BLaER1 treated with 17β-estradiol and CSF1 and Interleukin-3, amounts not matched to agents 10 nM and 100 nM (cell line): ENCODE data around the gene SERPINA4.

Experiments
- H3K27ac ChIP-seq, 11 experiments: shearing (Covaris generic); formaldehyde crosslinking; 2 replicates each; pipeline ENCODE4 v1.8.1; 2022
- H3K27me3 ChIP-seq, 11 experiments: shearing (Covaris generic); formaldehyde crosslinking; 2 replicates each; pipeline ENCODE4 v1.8.1; 2022
- H3K36me3 ChIP-seq, 11 experiments: shearing (Covaris generic); formaldehyde crosslinking; 2 replicates each; pipeline ENCODE4 v1.8.1; 2022
- H3K4me1 ChIP-seq, 10 experiments: shearing (Covaris generic); formaldehyde crosslinking; 2 replicates each; pipeline ENCODE4 v1.8.1; 2022
- H3K4me2 ChIP-seq, 11 experiments: shearing (Covaris generic); formaldehyde crosslinking; 2 replicates each; pipeline ENCODE4 v1.8.1; 2022
- H3K4me3 ChIP-seq, 10 experiments: shearing (Covaris generic); formaldehyde crosslinking; 2 replicates each; pipeline ENCODE4 v1.8.1; 2022
- H3K9ac ChIP-seq, 11 experiments: shearing (Covaris generic); formaldehyde crosslinking; 2 replicates each; pipeline ENCODE4 v1.8.1; 2022
- H3K9me3 ChIP-seq, 11 experiments: shearing (Covaris generic); formaldehyde crosslinking; replicated peaks in 1 of 11; 2 replicates each; pipeline ENCODE4 v1.8.1; 2022
- H4K20me1 ChIP-seq, 11 experiments: shearing (Covaris generic); formaldehyde crosslinking; 2 replicates each; pipeline ENCODE4 v1.8.1; 2022
- Cebpa-rat ChIP-seq, 11 experiments: shearing (Covaris generic); IDR thresholded peaks; 2 replicates each; pipeline ENCODE4 v1.8.1; 2022

Gene SERPINA4

GRCh38 chr14:94582199-94582750 lies 21.0 kb downstream of the SERPINA4 start:
- Histone ChIP-seq H3K9me3 (no peaks in the 10 kb centered on the region), H3K4me1 (peaks cover 0 to 9% (median 0%) of the 10 kb centered on the region in 10 experiments; a peak in 5 of 20 replicates), H3K4me3 (no peak overlapping the region), H3K9ac (no peak overlapping the region), H3K27me3 (no peaks in the 10 kb centered on the region), H4K20me1 (no peaks in the 10 kb centered on the region), H3K27ac (no peak overlapping the region), H3K4me2 (no peak overlapping the region), H3K36me3 (no peaks in the 10 kb centered on the region)
- TF ChIP-seq Cebpa-rat (IDR thresholded peaks at IDR 0.05), result no peak

- Histone ChIP-seq H3K9ac (no peak overlapping the region), H3K4me3 (no peak overlapping the region), H4K20me1 (no peaks in the 10 kb centered on the region), H3K27me3 (no peaks in the 10 kb centered on the region), H3K36me3 (no peaks in the 10 kb centered on the region), H3K4me2 (no peak overlapping the region), H3K9me3 (no peaks in the 10 kb centered on the region), H3K4me1 (peaks cover 0 to 9% (median 0%) of the 10 kb centered on the region in 10 experiments; a peak in 5 of 20 replicates), H3K27ac (no peak overlapping the region)
- TF ChIP-seq Cebpa-rat (IDR thresholded peaks at IDR 0.05), result no peak
Observed at GRCh38 chr14:94582851-94583250, 21.6 kb downstream of the SERPINA4 start.

- no peak for TF ChIP-seq Cebpa-rat (IDR thresholded peaks at IDR 0.05)
- H3K36me3 ChIP-seq, result no peaks in the 10 kb centered on the region
- H4K20me1 ChIP-seq, result no peaks in the 10 kb centered on the region
- H3K4me2 ChIP-seq, result no peak overlapping the region
- no peaks in the 10 kb centered on the region for H3K9me3 ChIP-seq
- no peak overlapping the region for H3K9ac ChIP-seq
- peaks cover 0 to 9% (median 0%) of the 10 kb centered on the region in 10 experiments; a peak in 5 of 20 replicates for H3K4me1 ChIP-seq
- H3K27ac ChIP-seq, result no peak overlapping the region
- H3K4me3 ChIP-seq, result no peak overlapping the region
- no peaks in the 10 kb centered on the region for H3K27me3 ChIP-seq
Observed at GRCh38 chr14:94583557-94583956, 22.3 kb downstream of the SERPINA4 start.

- no peak overlapping the region for H3K4me2 ChIP-seq
- TF ChIP-seq Cebpa-rat (IDR thresholded peaks at IDR 0.05), result no peak
- H3K9me3 ChIP-seq, result no peaks in the 10 kb centered on the region
- H3K27ac ChIP-seq, result no peak overlapping the region
- H3K36me3 ChIP-seq, result no peaks in the 10 kb centered on the region
- no peaks in the 10 kb centered on the region for H4K20me1 ChIP-seq
- H3K4me1 ChIP-seq, result peaks cover 0 to 9% (median 0%) of the 10 kb centered on the region in 10 experiments; a peak in 5 of 20 replicates
- no peak overlapping the region for H3K9ac ChIP-seq
- H3K4me3 ChIP-seq, result no peak overlapping the region
- no peaks in the 10 kb centered on the region for H3K27me3 ChIP-seq
Observed at GRCh38 chr14:94584591-94585280, 23.5 kb downstream of the SERPINA4 start.

- H3K9me3 ChIP-seq, result no peaks in the 10 kb centered on the region
- no peak overlapping the region for H3K4me3 ChIP-seq
- no peaks in the 10 kb centered on the region for H3K36me3 ChIP-seq
- H3K9ac ChIP-seq, result no peak overlapping the region
- no peaks in the 10 kb centered on the region for H3K4me1 ChIP-seq
- H4K20me1 ChIP-seq, result no peaks in the 10 kb centered on the region
- no peak overlapping the region for H3K27ac ChIP-seq
- no peaks in the 10 kb centered on the region for H3K27me3 ChIP-seq
- TF ChIP-seq Cebpa-rat (IDR thresholded peaks at IDR 0.05), result no peak
- H3K4me2 ChIP-seq, result no peak overlapping the region
Observed at GRCh38 chr14:94586635-94587034, 25.4 kb downstream of the SERPINA4 start.

GRCh38 chr14:94588311-94588710 lies 27.1 kb downstream of the SERPINA4 start:
- Histone ChIP-seq H3K4me2 (no peak overlapping the region), H3K9ac (no peak overlapping the region), H3K9me3 (no peaks in the 10 kb centered on the region), H3K4me3 (no peak overlapping the region), H3K27me3 (no peaks in the 10 kb centered on the region), H3K4me1 (no peaks in the 10 kb centered on the region), H3K36me3 (no peaks in the 10 kb centered on the region), H3K27ac (no peak overlapping the region), H4K20me1 (no peaks in the 10 kb centered on the region)
- no peak for TF ChIP-seq Cebpa-rat (IDR thresholded peaks at IDR 0.05)

- H4K20me1 ChIP-seq, result no peaks in the 10 kb centered on the region
- H3K4me3 ChIP-seq, result no peak overlapping the region
- H3K9me3 ChIP-seq, result no peaks in the 10 kb centered on the region
- H3K4me1 ChIP-seq, result no peaks in the 10 kb centered on the region
- no peaks in the 10 kb centered on the region for H3K27me3 ChIP-seq
- no peak overlapping the region for H3K27ac ChIP-seq
- no peaks in the 10 kb centered on the region for H3K36me3 ChIP-seq
- no peak for TF ChIP-seq Cebpa-rat (IDR thresholded peaks at IDR 0.05)
- H3K9ac ChIP-seq, result no peak overlapping the region
- no peak overlapping the region for H3K4me2 ChIP-seq
Observed at GRCh38 chr14:94591073-94591472, 29.8 kb downstream of the SERPINA4 start.

- no peak overlapping the region for H3K27ac ChIP-seq
- no peak for TF ChIP-seq Cebpa-rat (IDR thresholded peaks at IDR 0.05)
- H3K4me3 ChIP-seq, result no peak overlapping the region
- no peak overlapping the region for H3K9ac ChIP-seq
- no peak overlapping the region for H3K4me2 ChIP-seq
- H3K27me3 ChIP-seq, result no peaks in the 10 kb centered on the region
- no peaks in the 10 kb centered on the region for H3K36me3 ChIP-seq
- no peaks in the 10 kb centered on the region for H4K20me1 ChIP-seq
- H3K4me1 ChIP-seq, result no peaks in the 10 kb centered on the region
- H3K9me3 ChIP-seq, result no peaks in the 10 kb centered on the region
Observed at GRCh38 chr14:94591871-94592270, 30.6 kb downstream of the SERPINA4 start.

GRCh38 chr14:94592457-94592856 lies 31.2 kb downstream of the SERPINA4 start:
- H3K27me3 ChIP-seq, result no peaks in the 10 kb centered on the region

GRCh38 chr14:94593376-94593748 lies 32.1 kb downstream of the SERPINA4 start:
- Histone ChIP-seq H3K4me3 (no peak overlapping the region), H3K9me3 (no peaks in the 10 kb centered on the region), H3K4me2 (no peak overlapping the region), H3K27ac (no peak overlapping the region), H3K36me3 (no peaks in the 10 kb centered on the region), H3K4me1 (no peaks in the 10 kb centered on the region), H3K9ac (no peak overlapping the region), H3K27me3 (no peaks in the 10 kb centered on the region), H4K20me1 (no peaks in the 10 kb centered on the region)
- TF ChIP-seq Cebpa-rat (IDR thresholded peaks at IDR 0.05), result no peak

More at GRCh38 chr14:94592457-94592856, 31.2 kb downstream of the SERPINA4 start:
- H4K20me1 ChIP-seq, result no peaks in the 10 kb centered on the region
- no peak overlapping the region for H3K4me2 ChIP-seq
- no peak for TF ChIP-seq Cebpa-rat (IDR thresholded peaks at IDR 0.05)
- no peaks in the 10 kb centered on the region for H3K4me1 ChIP-seq
- H3K27ac ChIP-seq, result no peak overlapping the region
- no peaks in the 10 kb centered on the region for H3K9me3 ChIP-seq
- no peaks in the 10 kb centered on the region for H3K36me3 ChIP-seq
- no peak overlapping the region for H3K9ac ChIP-seq
- no peak overlapping the region for H3K4me3 ChIP-seq
